GM12892 (cell line): ENCODE results near the gene CXorf66.

ENCODE experiments used
- POLR2A ChIP-seq: IDR thresholded peaks from 2 replicates; pipeline ENCODE4 v1.6.1; 2011; ENCODE audit warnings: low read depth, low read length, control low read depth
- POLR2AphosphoS5 ChIP-seq: IDR thresholded peaks from 2 replicates; pipeline ENCODE4 v1.6.1; 2011; ENCODE audit warnings: low read depth, low read length, control low read depth
- TAF1 ChIP-seq: IDR thresholded peaks from 2 replicates; pipeline ENCODE4 v1.6.1; 2011; ENCODE audit warnings: low read depth, mild to moderate bottlenecking, control low read depth, low read length, borderline replicate concordance

DNA sequence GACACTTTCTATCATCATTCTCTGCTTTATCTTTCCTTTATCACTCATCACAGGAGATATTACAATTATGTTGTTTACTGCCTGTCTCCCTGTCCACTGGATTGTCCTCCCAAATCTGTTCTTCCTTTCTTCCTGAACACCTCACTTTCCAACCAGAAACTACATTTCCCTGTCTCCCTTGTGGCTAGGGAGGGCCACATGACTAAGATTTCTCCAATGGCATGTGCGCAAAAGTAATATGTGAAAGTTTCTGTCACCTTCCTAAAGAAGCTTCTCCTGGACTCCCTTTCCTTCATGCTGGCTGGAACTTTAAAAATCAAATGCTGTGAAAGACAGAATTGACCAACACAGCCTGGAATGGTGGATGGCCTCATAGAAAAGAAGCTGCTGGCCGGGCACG, 58.2 kb downstream of the CXorf66 start:
- TF ChIP-seq POLR2A (no peak), POLR2AphosphoS5 (no peak), TAF1 (no peak)
